Mucosa of rectum (tissue), 2 donors: ENCODE results near the gene PFKFB4.
A peak's percentile ranks its signal among the peaks of the same experiment; 100 is the strongest.
"Not testable (repeated sequence)": the region's sequence is repeated elsewhere in the genome, so short reads cannot be mapped to it uniquely, and the experiment has no call there.

Experiments
- H3K27ac ChIP-seq, 2 donors: one replicate each; pipeline ENCODE4 v1.7.0; 2013; ENCODE audit warnings: inconsistent platforms in 2 of 2, low read depth in 2 of 2, low read length in 2 of 2
- H3K27me3 ChIP-seq, 2 donors: one replicate each; pipeline ENCODE4 v1.7.0; 2013; ENCODE audit warnings: low read length in 2 of 2; ENCODE audit not compliant: control insufficient read depth in 2 of 2, insufficient read depth in 2 of 2
- H3K36me3 ChIP-seq, 2 donors: one replicate each; pipeline ENCODE4 v1.7.0; 2013; ENCODE audit warnings: low read length in 2 of 2; ENCODE audit not compliant: control insufficient read depth in 2 of 2, insufficient read depth in 2 of 2
- H3K4me1 ChIP-seq, 2 donors: one replicate each; pipeline ENCODE4 v1.7.0; 2013; ENCODE audit warnings: low read length in 2 of 2, mild to moderate bottlenecking in 1 of 2; ENCODE audit not compliant: control insufficient read depth in 2 of 2, insufficient read depth in 2 of 2
- H3K4me3 ChIP-seq, 2 donors: one replicate each; pipeline ENCODE4 v1.7.0; 2013; ENCODE audit warnings: low read length in 2 of 2
- H3K9ac ChIP-seq, 2 donors: one replicate each; pipeline ENCODE4 v1.7.0; 2013; ENCODE audit warnings: low read length in 2 of 2, low read depth in 1 of 2, mild to moderate bottlenecking in 1 of 2
- H3K9me3 ChIP-seq, 2 donors: one replicate each; pipeline ENCODE4 v1.7.0; 2013; ENCODE audit warnings: low read length in 2 of 2; ENCODE audit not compliant: control insufficient read depth in 2 of 2
- donor health status: healthy.
- donor health status: Normal muscosa, but diverticular disease.

The PFKFB4 gene

GRCh38 chr3:48503401-48504050 is 53.1 kb downstream of the PFKFB4 start:
- Histone ChIP-seq H3K4me3 (peak overlapping the region; percentile 66 to 79), H3K36me3 (no peaks in the 10 kb centered on the region), H3K4me1 (peaks cover 13 to 14% of the 10 kb centered on the region in 2 donors), H3K9me3 (no peaks in the 10 kb centered on the region), H3K9ac (peak overlapping the region; percentile 2 to 85), H3K27ac (peak overlapping the region; percentile 73 to 80), H3K27me3 (no peaks in the 10 kb centered on the region)

- Histone ChIP-seq H3K9ac (peak overlapping the region in 1 of 2 donors; percentile 85), H3K9me3 (no peaks in the 10 kb centered on the region), H3K4me1 (peaks cover 13% of the 10 kb centered on the region in 2 donors), H3K27ac (peak overlapping the region in 1 of 2 donors; percentile 80), H3K4me3 (peak overlapping the region in 1 of 2 donors; percentile 66), H3K27me3 (no peaks in the 10 kb centered on the region), H3K36me3 (no peaks in the 10 kb centered on the region)
These were observed 53.9 kb downstream of the PFKFB4 start for GRCh38 chr3:48502728-48503168.

- Histone ChIP-seq H3K4me1 (peaks cover 10 to 13% of the 10 kb centered on the region in 2 donors), H3K27ac (peak overlapping the region in 1 of 2 donors; percentile 80), H3K4me3 (no peak overlapping the region), H3K36me3 (no peaks in the 10 kb centered on the region), H3K9me3 (no peaks in the 10 kb centered on the region), H3K27me3 (no peaks in the 10 kb centered on the region), H3K9ac (no peak overlapping the region)
These were observed 54.5 kb downstream of the PFKFB4 start for GRCh38 chr3:48502121-48502520.

GRCh38 chr3:48501196-48501595 is 55.4 kb downstream of the PFKFB4 start:
- no peaks in the 10 kb centered on the region for H3K27me3 ChIP-seq
- H3K36me3 ChIP-seq = no peaks in the 10 kb centered on the region
- no peak overlapping the region for H3K9ac ChIP-seq
- H3K4me3 ChIP-seq = no peak overlapping the region
- H3K9me3 ChIP-seq = no peaks in the 10 kb centered on the region
- H3K4me1 ChIP-seq = peaks cover 10 to 13% of the 10 kb centered on the region in 2 donors
- H3K27ac ChIP-seq = no peak overlapping the region

- Histone ChIP-seq H3K4me1 (peaks cover 10 to 13% of the 10 kb centered on the region in 2 donors), H3K27ac (no peak overlapping the region), H3K9ac (no peak overlapping the region), H3K36me3 (no peaks in the 10 kb centered on the region), H3K9me3 (no peaks in the 10 kb centered on the region), H3K27me3 (no peaks in the 10 kb centered on the region), H3K4me3 (no peak overlapping the region)
These were observed 55.9 kb downstream of the PFKFB4 start for GRCh38 chr3:48500656-48501055.

GRCh38 chr3:48493203-48493501 is 63.5 kb downstream of the PFKFB4 start:
- Histone ChIP-seq H3K4me1 (peaks cover 0 to 2% of the 10 kb centered on the region in 2 donors), H3K36me3 (no peaks in the 10 kb centered on the region), H3K4me3 (no peak overlapping the region), H3K27ac (no peak overlapping the region), H3K27me3 (no peaks in the 10 kb centered on the region), H3K9me3 (no peaks in the 10 kb centered on the region), H3K9ac (no peak overlapping the region)

- Histone ChIP-seq H3K36me3 (no peaks in the 10 kb centered on the region), H3K4me3 (no peak overlapping the region), H3K27me3 (no peaks in the 10 kb centered on the region), H3K27ac (peak overlapping the region; percentile 14 to 56), H3K9me3 (no peaks in the 10 kb centered on the region), H3K4me1 (peaks cover 0 to 2% of the 10 kb centered on the region in 2 donors), H3K9ac (no peak overlapping the region)
These were observed 64.0 kb downstream of the PFKFB4 start for GRCh38 chr3:48492461-48493202.

- Histone ChIP-seq H3K4me1 (no peaks in the 10 kb centered on the region), H3K27me3 (no peaks in the 10 kb centered on the region), H3K4me3 (no peak overlapping the region), H3K27ac (no peak overlapping the region), H3K9ac (no peak overlapping the region), H3K9me3 (no peaks in the 10 kb centered on the region), H3K36me3 (no peaks in the 10 kb centered on the region)
These were observed 69.7 kb downstream of the PFKFB4 start for GRCh38 chr3:48486952-48487351.

- not testable (repeated sequence) for H3K9me3 ChIP-seq, H3K9ac ChIP-seq, H3K27ac ChIP-seq, H3K4me1 ChIP-seq, H3K36me3 ChIP-seq, H3K27me3 ChIP-seq, H3K4me3 ChIP-seq
These were observed 73.8 kb downstream of the PFKFB4 start for GRCh38 chr3:48482822-48483221.

- H3K27me3 ChIP-seq, H3K4me3 ChIP-seq, H3K36me3 ChIP-seq, H3K9me3 ChIP-seq, H3K27ac ChIP-seq, H3K9ac ChIP-seq, H3K4me1 ChIP-seq: not testable (repeated sequence)
These were observed 75.7 kb downstream of the PFKFB4 start for GRCh38 chr3:48480891-48481290.
